GM12878 (cell line): ENCODE data around the gene ECI1. TPM values are rescaled to one million over a fixed set of nuclear protein-coding genes. Genes with fewer than 3 reads are reported as not detected.

Experiments
- ATAC-seq: fragments of 200-7000 bp; cut with Tn5 transposase; 3 replicates; pipeline ENCODE4 v1.9.1; 2020; ENCODE audit warnings: mild to moderate bottlenecking, moderate library complexity
- BruUV-seq: library from RNA; stranded (reverse); fragments of 400-500 nt; replicated peaks from 2 replicates; lab custom pipeline; 2021; lab: Mats Ljungman, UMichigan
- CTCF ChIA-PET: fragments of 300-600 bp; sonication (Branson Sonifier 250); formaldehyde crosslinking; extraction: SDS; loops from one replicate; lab custom pipeline; 2021; ENCODE audit warnings: inconsistent platforms; lab: Yijun Ruan, JAX
- POLR2A ChIA-PET: fragments of 350-600 bp; formaldehyde crosslinking; extraction: SDS; loops from one replicate; lab custom pipeline; 2021; ENCODE audit warnings: inconsistent platforms; lab: Charles Lee
- RAD21 ChIA-PET: fragments of 300-600 bp; sonication (Branson Sonifier 250); formaldehyde crosslinking; loops from one replicate; lab custom pipeline; 2023; ENCODE audit warnings: antibody characterized with exemption; ENCODE audit not compliant: unreplicated experiment; lab: Charles Lee
- SMC1A ChIA-PET: fragments of 300-600 bp; sonication (Branson Sonifier 250); formaldehyde crosslinking; loops from one replicate; lab custom pipeline; 2023; ENCODE audit not compliant: unreplicated experiment, uncharacterized antibody; lab: Charles Lee
- DNase-seq: peaks from one replicate; pipeline ENCODE4 v3.0.0-alpha.2; 2011; ENCODE audit warnings: low read depth, low spot score
- FAIRE-seq: peaks from 3 replicates; lab custom pipeline; 2011; peaks lifted over from hg19 to GRCh38; lab: Jason Lieb, UNC
- H2AFZ ChIP-seq: 2 replicates; pipeline ENCODE4 v1.6.0; 2011; ENCODE audit warnings: low read depth, low read length, control low read depth; ENCODE audit not compliant: control insufficient read depth
- H3K27ac ChIP-seq: 2 replicates; pipeline ENCODE4 v1.5.1; 2011; ENCODE audit warnings: control low read depth; ENCODE audit not compliant: control insufficient read depth, insufficient read depth
- H3K27me3 ChIP-seq, 2 experiments: replicated peaks in 1 of 2; 2 replicates each; pipeline versions ENCODE4 v1.6.0 to v1.6.1; 2011; ENCODE audit warnings: low read length in 1 of 2; ENCODE audit not compliant: control insufficient read depth in 2 of 2, insufficient read depth in 2 of 2
- H3K36me3 ChIP-seq, 2 experiments: 2 replicates each; pipeline ENCODE4 v1.5.1; 2011; ENCODE audit warnings: low read length in 1 of 2; ENCODE audit not compliant: control insufficient read depth in 2 of 2, insufficient read depth in 2 of 2
- H3K4me1 ChIP-seq: 2 replicates; pipeline ENCODE4 v1.6.1; 2011; ENCODE audit warnings: mild to moderate bottlenecking, low read length, moderate library complexity, mixed read lengths; ENCODE audit not compliant: control insufficient read depth, insufficient read depth
- H3K4me2 ChIP-seq: 2 replicates; pipeline ENCODE4 v1.6.0; 2011; ENCODE audit warnings: control low read depth; ENCODE audit not compliant: control insufficient read depth, insufficient read depth
- H3K4me3 ChIP-seq: fragments of 200-600 bp; sonication (generic); 2 replicates; pipeline ENCODE4 v1.5.1; 2016
- H3K79me2 ChIP-seq: 2 replicates; pipeline ENCODE4 v1.6.0; 2011; ENCODE audit warnings: low read length; ENCODE audit not compliant: control insufficient read depth, insufficient read depth
- H3K9ac ChIP-seq: 2 replicates; pipeline ENCODE4 v1.8.0; 2011; ENCODE audit warnings: low read length, control low read depth, mixed read lengths; ENCODE audit not compliant: control insufficient read depth, insufficient read depth
- H3K9me3 ChIP-seq: replicated peaks from 3 replicates; pipeline ENCODE4 v1.5.1; 2011; ENCODE audit warnings: mild to moderate bottlenecking, low read length; ENCODE audit not compliant: control insufficient read depth, insufficient read depth
- H4K20me1 ChIP-seq: 2 replicates; pipeline ENCODE4 v1.6.0; 2011; ENCODE audit not compliant: control insufficient read depth, insufficient read depth
- BCL11A ChIP-seq: IDR thresholded peaks from 2 replicates; pipeline ENCODE4 v1.6.1; 2011; ENCODE audit warnings: low read depth, low read length
- CHD2 ChIP-seq: IDR thresholded peaks from 2 replicates; pipeline ENCODE4 v1.6.1; 2011; ENCODE audit warnings: low read depth, low read length, improper control_type of control experiment, borderline replicate concordance
- EZH2 ChIP-seq: IDR thresholded peaks from 2 replicates; pipeline ENCODE4 v1.6.1; 2012; ENCODE audit warnings: low read depth, mild to moderate bottlenecking, control low read depth, inconsistent platforms, low read length, borderline replicate concordance; ENCODE audit not compliant: control insufficient read depth
- GATAD2B ChIP-seq: fragments of 450-650 bp; conservative IDR thresholded peaks from 2 replicates; pipeline ENCODE4 v1.6.1; 2017; ENCODE audit warnings: low read depth, mild to moderate bottlenecking, moderate library complexity
- IKZF2 ChIP-seq, 2 experiments: fragments of 450-650 bp; IDR thresholded peaks; 2 replicates each; pipeline ENCODE4 v1.6.1; 2017; ENCODE audit warnings: mild to moderate bottlenecking in 2 of 2, moderate library complexity in 2 of 2
- MTA2 ChIP-seq: fragments of 450-650 bp; IDR thresholded peaks from 2 replicates; pipeline ENCODE4 v1.6.1; 2016; ENCODE audit warnings: low read depth, mild to moderate bottlenecking, moderate library complexity
- NFXL1 ChIP-seq: fragments of 450-650 bp; IDR thresholded peaks from 2 replicates; pipeline ENCODE4 v1.6.1; 2017; ENCODE audit warnings: antibody characterized with exemption, mild to moderate bottlenecking, borderline replicate concordance
- POLR2AphosphoS2 ChIP-seq: IDR thresholded peaks from 2 replicates; pipeline ENCODE4 v1.6.1; 2011; ENCODE audit warnings: low read depth, mild to moderate bottlenecking, low read length, improper control_type of control experiment, moderate library complexity
- RAD21 ChIP-seq: IDR thresholded peaks from 2 replicates; pipeline ENCODE4 v1.6.1; 2011; ENCODE audit warnings: mild to moderate bottlenecking, low read depth, low read length, moderate library complexity; ENCODE audit not compliant: insufficient read depth
- REST ChIP-seq: IDR thresholded peaks from 2 replicates; pipeline ENCODE4 v1.6.1; 2012; ENCODE audit warnings: mild to moderate bottlenecking, low read depth, low read length
- SP1 ChIP-seq: IDR thresholded peaks from one replicate; pipeline ENCODE4 v1.6.1; 2011; ENCODE audit warnings: low read depth, low read length
- STAT1 ChIP-seq: fragments of 450-650 bp; conservative IDR thresholded peaks from 2 replicates; pipeline ENCODE4 v1.6.1; 2014; ENCODE audit warnings: antibody characterized with exemption, mild to moderate bottlenecking
- STAT3 ChIP-seq: IDR thresholded peaks from 2 replicates; pipeline ENCODE4 v1.6.1; 2011; ENCODE audit warnings: low read depth, low read length, improper control_type of control experiment
- TCF3 ChIP-seq: IDR thresholded peaks from 2 replicates; pipeline ENCODE4 v1.6.1; 2012; ENCODE audit warnings: low read depth, mild to moderate bottlenecking, low read length, borderline replicate concordance; ENCODE audit not compliant: insufficient read depth
- ZNF207 ChIP-seq: fragments of 450-650 bp; IDR thresholded peaks from 2 replicates; pipeline ENCODE4 v1.6.1; 2014; ENCODE audit warnings: antibody characterized with exemption, mild to moderate bottlenecking, borderline replicate concordance
- WGBS: methylation state at CpG from one replicate; pipeline ENCODE4 v1.1.6; 2016; ENCODE audit warnings: low lambda C conversion rate; ENCODE audit not compliant: insufficient replicate concordance, insufficient coverage; ENCODE audit errors: missing lambda C conversion rate; 5-methylcytosine and 5-hydroxymethylcytosine counted together
- in situ Hi-C: fragments of 300-500 bp; cut with MboI; formaldehyde crosslinking; loops from 9 replicates; pipeline ENCODE4 v1.14.3; 2018; ENCODE audit warnings: mixed read lengths
- intact Hi-C: fragments of 100-400 bp; cut with micrococcal nuclease; formaldehyde crosslinking; loops from one replicate; pipeline ENCODE4 v1.14.2; 2022; ENCODE audit not compliant: unreplicated experiment
- polyA plus RNA-seq, 11 experiments: library from polyadenylated mRNA; depleted of rRNA in 4 of 11; unstranded in 6 of 11; stranded (reverse) in 5 of 11; fragments of >200 nt; fragmentation: Nextera tagmentation in 4 of 11; fragmentation: Illumina TruSeq in 1 of 11; extraction: Ambion mirVana in 4 of 11; extraction: Trizol in 1 of 11; gene quantifications; 1 replicate in 1 of 11; 2 replicates in 10 of 11; pipeline versions ENCODE4 v1.2.1 to v1.2.3, GENCODE V29; 2011 to 2016; ENCODE audit warnings: inconsistent platforms in 2 of 11, missing spikeins in 2 of 11, low read depth in 1 of 11
- total RNA-seq, 4 experiments: library from RNA; depleted of rRNA in 3 of 4; stranded (reverse); fragments of >200 nt in 3 of 4; fragmentation: Illumina TruSeq in 1 of 4; extraction: Trizol in 1 of 4; gene quantifications; 2 replicates each; pipeline versions ENCODE4 v1.2.1 to v1.2.3, GENCODE V29; 2013 to 2021
- TF ChIP-seq, protein P1 (sequence below): fragments of 450-650 bp; IDR thresholded peaks from 2 replicates; pipeline ENCODE4 v1.6.1; 2017; ENCODE audit warnings: mild to moderate bottlenecking, moderate library complexity

ECI1 gene
- total and polyA plus RNA-seq, 10 of the 15 experiments (the other 5 are each of a cell fraction or from before 2014, with no cell fraction given): 2.2 to 82.1 (median 24.8) TPM

DNA sequence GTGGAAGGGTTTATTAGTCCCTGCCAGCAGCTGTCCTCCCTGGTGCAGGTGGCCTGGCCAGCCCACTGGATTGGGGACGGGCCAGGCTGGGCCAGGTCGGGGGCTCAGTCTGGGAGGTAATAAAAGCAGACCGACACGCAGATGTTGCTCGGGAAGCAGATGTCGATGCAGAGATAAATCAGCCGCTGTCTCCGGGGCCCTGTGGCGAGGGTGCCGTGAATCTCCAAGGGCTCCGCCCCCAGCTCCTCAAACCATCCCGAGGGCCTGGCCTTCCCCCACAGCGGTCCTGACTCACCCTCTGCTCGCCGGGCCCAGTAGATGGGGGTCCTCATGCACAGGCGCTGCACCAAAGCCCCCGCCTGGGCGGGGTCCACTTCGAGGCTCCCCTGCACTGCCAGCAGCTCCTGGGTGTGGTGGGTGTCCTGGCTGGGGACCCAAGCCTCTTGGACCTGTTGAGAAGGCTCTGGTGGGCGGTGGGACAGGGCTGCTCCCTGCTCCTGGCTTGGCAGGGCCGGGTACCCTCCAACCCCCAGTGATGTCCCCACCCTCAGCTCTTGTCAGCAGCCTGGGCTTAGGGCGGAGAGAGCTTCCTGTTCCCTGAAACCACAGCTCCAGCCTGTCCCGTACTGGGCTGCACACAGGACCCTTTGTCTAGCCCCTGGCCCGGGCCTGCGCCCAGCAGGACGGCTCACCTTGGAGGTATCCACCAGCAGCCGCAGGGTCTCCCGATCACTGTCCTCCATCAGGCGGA lies 42.0 kb downstream of the ECI1 start (continued):
- TF ChIP-seq REST (no peak), STAT1 (no peak), CHD2 (no peak), ZNF207 (no peak), BCL11A (no peak), NFXL1 (no peak), STAT3 (no peak)

- WGBS: 90% methylated on average over 9 of the region's 9 CpGs
- Histone ChIP-seq H3K4me1 (peaks cover 6% of the 10 kb centered on the region; the same call in 1 of the 2 replicates), H4K20me1 (no peaks in the 10 kb centered on the region), H3K4me2 (no peak overlapping the region), H3K27me3 (no peaks in the 10 kb centered on the region), H3K36me3 (peaks cover 8 to 19% of the 10 kb centered on the region in 2 experiments; a peak in 3 of 4 replicates), H3K79me2 (peaks cover 28% of the 10 kb centered on the region), H3K9ac (no peak overlapping the region), H2AFZ (no peak overlapping the region), H3K4me3 (no peak overlapping the region), H3K27ac (no peak overlapping the region), H3K9me3 (no peaks in the 10 kb centered on the region)
- SMC1A ChIA-PET: no interaction called here
- no TSS peak for BruUV-seq
- POLR2A ChIA-PET: no interaction called here
- no peak for DNase-seq
- ATAC-seq: no peak
- intact Hi-C loops: loop anchor here (5.0 kb wide), 1 partner anchor 44 kb away; the partner anchor contains the start of gene ECI1
- RAD21 ChIA-PET: no interaction called here
- in situ Hi-C loops: no loop called here
- CTCF ChIA-PET: no interaction called here
- no peak for FAIRE-seq
- TF ChIP-seq GATAD2B (no peak), EZH2 (no peak), RAD21 (no peak), POLR2AphosphoS2 (no peak), TCF3 (no peak), IKZF2 (IDR thresholded peaks at IDR 0.05) (no peak), MTA2 (no peak), SP1 (no peak)
- TF ChIP-seq, protein P1, sequence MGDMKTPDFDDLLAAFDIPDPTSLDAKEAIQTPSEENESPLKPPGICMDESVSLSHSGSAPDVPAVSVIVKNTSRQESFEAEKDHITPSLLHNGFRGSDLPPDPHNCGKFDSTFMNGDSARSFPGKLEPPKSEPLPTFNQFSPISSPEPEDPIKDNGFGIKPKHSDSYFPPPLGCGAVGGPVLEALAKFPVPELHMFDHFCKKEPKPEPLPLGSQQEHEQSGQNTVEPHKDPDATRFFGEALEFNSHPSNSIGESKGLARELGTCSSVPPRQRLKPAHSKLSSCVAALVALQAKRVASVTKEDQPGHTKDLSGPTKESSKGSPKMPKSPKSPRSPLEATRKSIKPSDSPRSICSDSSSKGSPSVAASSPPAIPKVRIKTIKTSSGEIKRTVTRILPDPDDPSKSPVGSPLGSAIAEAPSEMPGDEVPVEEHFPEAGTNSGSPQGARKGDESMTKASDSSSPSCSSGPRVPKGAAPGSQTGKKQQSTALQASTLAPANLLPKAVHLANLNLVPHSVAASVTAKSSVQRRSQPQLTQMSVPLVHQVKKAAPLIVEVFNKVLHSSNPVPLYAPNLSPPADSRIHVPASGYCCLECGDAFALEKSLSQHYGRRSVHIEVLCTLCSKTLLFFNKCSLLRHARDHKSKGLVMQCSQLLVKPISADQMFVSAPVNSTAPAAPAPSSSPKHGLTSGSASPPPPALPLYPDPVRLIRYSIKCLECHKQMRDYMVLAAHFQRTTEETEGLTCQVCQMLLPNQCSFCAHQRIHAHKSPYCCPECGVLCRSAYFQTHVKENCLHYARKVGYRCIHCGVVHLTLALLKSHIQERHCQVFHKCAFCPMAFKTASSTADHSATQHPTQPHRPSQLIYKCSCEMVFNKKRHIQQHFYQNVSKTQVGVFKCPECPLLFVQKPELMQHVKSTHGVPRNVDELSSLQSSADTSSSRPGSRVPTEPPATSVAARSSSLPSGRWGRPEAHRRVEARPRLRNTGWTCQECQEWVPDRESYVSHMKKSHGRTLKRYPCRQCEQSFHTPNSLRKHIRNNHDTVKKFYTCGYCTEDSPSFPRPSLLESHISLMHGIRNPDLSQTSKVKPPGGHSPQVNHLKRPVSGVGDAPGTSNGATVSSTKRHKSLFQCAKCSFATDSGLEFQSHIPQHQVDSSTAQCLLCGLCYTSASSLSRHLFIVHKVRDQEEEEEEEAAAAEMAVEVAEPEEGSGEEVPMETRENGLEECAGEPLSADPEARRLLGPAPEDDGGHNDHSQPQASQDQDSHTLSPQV: no peak
Observed at GRCh38 chr16:2208772-2209171, 42.6 kb downstream of the ECI1 start.
